HepG2 (cell line): ENCODE measurements around the gene TFAP2C. TPM values are rescaled to one million over a fixed set of nuclear protein-coding genes. Genes with fewer than 3 reads are reported as not detected.

Experiments used
- ATAC-seq: fragments of 200-7000 bp; cut with Tn5 transposase; 3 replicates; pipeline ENCODE4 v1.9.1; 2020; ENCODE audit warnings: mild to moderate bottlenecking, moderate library complexity
- BruUV-seq: library from RNA; stranded (reverse); fragments of 400-500 nt; replicated peaks from 2 replicates; lab custom pipeline; 2021; lab: Mats Ljungman, UMichigan
- CTCF ChIA-PET: fragments of 300-600 bp; formaldehyde crosslinking; extraction: SDS; loops from one replicate; lab custom pipeline; 2021; ENCODE audit warnings: low total read pairs, inconsistent platforms, low intra/inter-chr PET ratio; lab: Yijun Ruan, JAX
- POLR2A ChIA-PET: fragments of 350-600 bp; sonication (Branson Sonifier 250); formaldehyde crosslinking; loops from one replicate; lab custom pipeline; 2020; ENCODE audit warnings: antibody characterized with exemption, inconsistent platforms; lab: Yijun Ruan, JAX
- DNase-seq: peaks from one replicate; pipeline ENCODE4 v3.0.0-alpha.2; 2015; ENCODE audit warnings: low spot score
- FAIRE-seq: peaks from 3 replicates; lab custom pipeline; 2011; peaks lifted over from hg19 to GRCh38; lab: Jason Lieb, UNC
- H2AFZ ChIP-seq: one replicate; pipeline ENCODE4 v1.6.1; 2011; ENCODE audit warnings: low read length, inconsistent platforms
- H3K27ac ChIP-seq: fragments of 300-600 bp; 3 replicates; pipeline ENCODE4 v1.8.0; 2011; ENCODE audit warnings: mixed run types, mild to moderate bottlenecking, mixed read lengths, low read length, inconsistent platforms; ENCODE audit not compliant: insufficient read depth; ENCODE audit errors: extremely low read length
- H3K27me3 ChIP-seq, 2 experiments: fragments of 200-600 bp in 1 of 2; 2 replicates in 1 of 2; 3 replicates in 1 of 2; pipeline versions ENCODE4 v1.6.0 to v1.8.0; 2011; ENCODE audit warnings: low read length in 2 of 2, mild to moderate bottlenecking in 2 of 2, moderate library complexity in 2 of 2, inconsistent platforms in 1 of 2; ENCODE audit not compliant: insufficient read depth in 2 of 2, control insufficient read depth in 1 of 2
- H3K36me3 ChIP-seq, 2 experiments: fragments of 200-600 bp in 1 of 2; replicated peaks in 1 of 2; 2 replicates in 1 of 2; 3 replicates in 1 of 2; pipeline versions ENCODE4 v1.5.1 to v1.8.0; 2011; ENCODE audit warnings: low read length in 2 of 2, inconsistent platforms in 1 of 2; ENCODE audit not compliant: insufficient read depth in 2 of 2, control insufficient read depth in 1 of 2
- H3K4me1 ChIP-seq: 2 replicates; pipeline ENCODE4 v1.5.1; 2012; ENCODE audit warnings: low read length, inconsistent platforms; ENCODE audit not compliant: insufficient read depth
- H3K4me2 ChIP-seq: 2 replicates; pipeline ENCODE4 v1.6.0; 2011; ENCODE audit warnings: low read depth, low read length, inconsistent platforms
- H3K4me3 ChIP-seq, 3 experiments: fragments of 200-600 bp in 1 of 3; sonication (generic), shearing (Covaris generic) in 1 of 3; replicated peaks in 1 of 3; 2 replicates each; pipeline ENCODE4 v1.5.1; 2011 to 2016; ENCODE audit warnings: low read length in 3 of 3, inconsistent platforms in 2 of 3, low read depth in 2 of 3, mild to moderate bottlenecking in 2 of 3, control low read depth in 1 of 3, mixed read lengths in 1 of 3; ENCODE audit not compliant: insufficient read depth in 1 of 3
- H3K79me2 ChIP-seq: one replicate; pipeline ENCODE4 v1.6.1; 2011; ENCODE audit warnings: low read length, inconsistent platforms; ENCODE audit not compliant: insufficient read depth
- H3K9ac ChIP-seq: 2 replicates; pipeline ENCODE4 v1.6.0; 2011; ENCODE audit warnings: mild to moderate bottlenecking, low read depth, low read length, inconsistent platforms; ENCODE audit not compliant: insufficient read depth
- H3K9me3 ChIP-seq: 2 replicates; pipeline ENCODE4 v1.5.1; 2012; ENCODE audit warnings: mild to moderate bottlenecking, low read length
- H4K20me1 ChIP-seq: 2 replicates; pipeline ENCODE4 v1.6.0; 2011; ENCODE audit warnings: inconsistent platforms, mild to moderate bottlenecking, low read length, moderate library complexity; ENCODE audit not compliant: insufficient read depth
- GABPA ChIP-seq, 2 experiments: IDR thresholded peaks; 2 replicates each; pipeline ENCODE4 v1.6.1; 2011 to 2016; ENCODE audit warnings: low read depth in 2 of 2, low read length in 1 of 2, missing biosample characterization in 1 of 2, missing genetic modification characterization in 1 of 2
- KAT2B ChIP-seq: fragments of 150-350 bp; IDR thresholded peaks from 2 replicates; pipeline ENCODE4 v1.6.1; 2014; ENCODE audit warnings: low read depth, low read length, borderline replicate concordance
- MBNL3 ChIP-seq: fragments of 250-450 bp; sonication (Bioruptor Pico); conservative IDR thresholded peaks from 2 replicates; pipeline ENCODE4 v1.8.0; 2022; ENCODE audit warnings: mild to moderate bottlenecking, inconsistent platforms
- MIER2 ChIP-seq: IDR thresholded peaks from 2 replicates; pipeline ENCODE4 v1.6.1; 2016; ENCODE audit warnings: missing biosample characterization, missing genetic modification reagents
- NRL ChIP-seq: sonication (generic); formaldehyde crosslinking; IDR thresholded peaks from 2 replicates; pipeline ENCODE4 v1.5.0; 2020; ENCODE audit warnings: missing genetic modification reagents, mild to moderate bottlenecking, moderate library complexity, borderline replicate concordance
- PAXIP1 ChIP-seq: sonication (generic); formaldehyde crosslinking; conservative IDR thresholded peaks from 2 replicates; pipeline ENCODE4 v1.4.0; 2020; ENCODE audit warnings: mild to moderate bottlenecking, missing genetic modification reagents, moderate library complexity
- RXRB ChIP-seq: IDR thresholded peaks from 2 replicates; pipeline ENCODE4 v1.6.1; 2016; ENCODE audit warnings: borderline replicate concordance, missing genetic modification reagents, missing compliant biosample characterization
- TCF7L2 ChIP-seq: IDR thresholded peaks from 2 replicates; pipeline ENCODE4 v1.6.1; 2011; ENCODE audit warnings: mild to moderate bottlenecking, low read depth, low read length, moderate library complexity
- TRAFD1 ChIP-seq: sonication (generic); formaldehyde crosslinking; IDR thresholded peaks from 2 replicates; pipeline ENCODE4 v1.5.1; 2020; ENCODE audit warnings: missing genetic modification reagents, mild to moderate bottlenecking, borderline replicate concordance
- ZNF264 ChIP-seq: sonication (generic); formaldehyde crosslinking; IDR thresholded peaks from 2 replicates; pipeline ENCODE4 v1.4.0; 2020; ENCODE audit warnings: missing genetic modification reagents
- ZNF784 ChIP-seq: sonication (generic); formaldehyde crosslinking; IDR thresholded peaks from 2 replicates; pipeline ENCODE4 v1.5.1; 2020; ENCODE audit warnings: missing genetic modification reagents, mild to moderate bottlenecking, borderline replicate concordance
- ZSCAN12 ChIP-seq: sonication (generic); formaldehyde crosslinking; IDR thresholded peaks from 2 replicates; pipeline ENCODE4 v1.9.0; 2021; ENCODE audit warnings: mild to moderate bottlenecking, missing genetic modification reagents
- WGBS: methylation state at CpG from one replicate; pipeline ENCODE4 v1.1.6; 2017; ENCODE audit warnings: low lambda C conversion rate; 5-methylcytosine and 5-hydroxymethylcytosine counted together
- in situ Hi-C: cut with HindIII; loops from 2 replicates; pipeline ENCODE4 v1.10.0; 2017; ENCODE audit warnings: low pct_unique_long_range_greater_than_20kb; ENCODE audit not compliant: extremely low pct_ligation_motif_present
- intact Hi-C: fragments of 100-400 bp; cut with micrococcal nuclease; formaldehyde crosslinking; loops from one replicate; pipeline ENCODE4 v1.10.0; 2022; ENCODE audit not compliant: unreplicated experiment
- polyA plus RNA-seq, 8 experiments: library from polyadenylated mRNA; depleted of rRNA in 3 of 8; stranded (reverse) in 7 of 8; unstranded in 1 of 8; fragments of >200 nt; fragmentation: Illumina TruSeq in 4 of 8; extraction: Trizol in 4 of 8; gene quantifications; 2 replicates each; pipeline versions ENCODE4 v1.2.1 to v1.2.3, GENCODE V29; 2011 to 2016; ENCODE audit warnings: low read depth in 4 of 8, missing spikeins in 1 of 8, mixed read lengths in 1 of 8; ENCODE audit not compliant: insufficient read depth in 1 of 8
- total RNA-seq, 5 experiments: library from RNA; depleted of rRNA; stranded (reverse); fragments of >200 nt; fragmentation: Illumina TruSeq; extraction: Trizol; gene quantifications; 2 replicates each; pipeline ENCODE4 v1.2.3, GENCODE V29; 2016; ENCODE audit warnings: low read depth in 1 of 5
- TF ChIP-seq, protein P1 (sequence below): sonication (generic); formaldehyde crosslinking; IDR thresholded peaks from 2 replicates; pipeline ENCODE4 v1.9.0; 2021; ENCODE audit warnings: missing genetic modification reagents, borderline replicate concordance

Gene TFAP2C
- total and polyA plus RNA-seq, 2 of the 13 experiments (the other 11 are each of a cell fraction or from before 2014, with no cell fraction given), result not detected

DNA sequence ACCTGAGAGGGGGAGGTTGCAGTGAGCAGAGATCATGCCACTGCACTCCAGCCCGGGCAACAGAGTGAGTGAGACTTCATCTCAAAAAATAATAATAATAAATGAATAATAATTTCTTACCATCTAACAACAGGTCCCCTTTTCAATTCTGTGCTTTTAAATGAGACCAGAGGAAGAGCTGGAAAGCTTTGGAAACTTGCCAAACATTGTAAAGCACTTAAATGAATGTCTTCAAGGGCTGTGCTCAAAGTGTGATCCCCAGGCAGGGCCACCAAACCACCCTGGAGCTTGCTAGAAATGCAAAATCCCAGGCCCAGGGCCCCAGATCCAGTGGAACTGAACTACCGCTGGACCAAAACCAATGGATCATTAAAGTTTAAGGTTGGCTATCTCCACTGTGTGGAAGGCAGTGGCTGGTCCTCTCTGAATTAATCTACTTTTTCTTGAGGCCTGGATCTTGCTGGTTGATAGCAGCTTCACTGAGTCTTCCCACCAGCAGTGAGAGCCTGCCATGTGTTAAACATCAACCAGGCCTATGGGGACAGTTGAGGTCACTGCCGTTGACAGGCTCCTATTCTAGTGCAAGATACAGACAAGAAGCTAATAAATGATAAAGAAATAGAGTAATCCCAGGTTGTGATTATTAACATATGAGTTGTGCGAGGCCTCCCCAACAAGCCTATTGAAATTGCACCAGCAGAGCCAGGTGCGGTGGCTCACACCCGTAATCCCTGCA is 23.7 kb upstream of the TFAP2C start:
- no TSS peak for BruUV-seq
- Histone ChIP-seq H3K9ac (no peak overlapping the region), H3K36me3 (no peaks in the 10 kb centered on the region), H3K4me2 (no peak overlapping the region), H3K4me1 (0 out of 2 replicates have a peak, but pooled peaks cover 6% of the 10 kb centered on the region), H3K4me3 (no peak overlapping the region), H4K20me1 (no peaks in the 10 kb centered on the region), H3K27ac (no peak overlapping the region), H2AFZ (no peak overlapping the region), H3K9me3 (no peaks in the 10 kb centered on the region), H3K27me3 (peaks cover 0 to 3% of the 10 kb centered on the region in 2 experiments; a peak in 1 of 5 replicates), H3K79me2 (no peaks in the 10 kb centered on the region)
- in situ Hi-C loops (no loop called here), intact Hi-C loops (no loop called here)
- POLR2A ChIA-PET, result no interaction called here
- WGBS, result 42% methylated on average over 6 of the region's 6 CpGs
- CTCF ChIA-PET, result no interaction called here
- FAIRE-seq (peak; percentile 30), ATAC-seq (peak; percentile 72), DNase-seq (no peak)
- TF ChIP-seq TCF7L2 (no peak), NRL (CRISPR knock-in tag) (no peak), RXRB (0 out of 2 replicates have a peak, but pooled peaks have one; percentile 15), PAXIP1 (no peak), GABPA (IDR thresholded peaks at IDR 0.05; ENCODE audit: low read depth, low read length) (no peak), GABPA (CRISPR knock-in tag; IDR thresholded peaks at IDR 0.05; ENCODE audit: low read depth) (no peak), KAT2B (no peak), ZNF264 (CRISPR knock-in tag) (no peak), MBNL3 (CRISPR knock-in tag) (no peak), MIER2 (CRISPR knock-in tag) (no peak), TRAFD1 (no peak), ZNF784 (CRISPR knock-in tag) (no peak), ZSCAN12 (CRISPR knock-in tag) (no peak)
- TF ChIP-seq, protein P1, sequence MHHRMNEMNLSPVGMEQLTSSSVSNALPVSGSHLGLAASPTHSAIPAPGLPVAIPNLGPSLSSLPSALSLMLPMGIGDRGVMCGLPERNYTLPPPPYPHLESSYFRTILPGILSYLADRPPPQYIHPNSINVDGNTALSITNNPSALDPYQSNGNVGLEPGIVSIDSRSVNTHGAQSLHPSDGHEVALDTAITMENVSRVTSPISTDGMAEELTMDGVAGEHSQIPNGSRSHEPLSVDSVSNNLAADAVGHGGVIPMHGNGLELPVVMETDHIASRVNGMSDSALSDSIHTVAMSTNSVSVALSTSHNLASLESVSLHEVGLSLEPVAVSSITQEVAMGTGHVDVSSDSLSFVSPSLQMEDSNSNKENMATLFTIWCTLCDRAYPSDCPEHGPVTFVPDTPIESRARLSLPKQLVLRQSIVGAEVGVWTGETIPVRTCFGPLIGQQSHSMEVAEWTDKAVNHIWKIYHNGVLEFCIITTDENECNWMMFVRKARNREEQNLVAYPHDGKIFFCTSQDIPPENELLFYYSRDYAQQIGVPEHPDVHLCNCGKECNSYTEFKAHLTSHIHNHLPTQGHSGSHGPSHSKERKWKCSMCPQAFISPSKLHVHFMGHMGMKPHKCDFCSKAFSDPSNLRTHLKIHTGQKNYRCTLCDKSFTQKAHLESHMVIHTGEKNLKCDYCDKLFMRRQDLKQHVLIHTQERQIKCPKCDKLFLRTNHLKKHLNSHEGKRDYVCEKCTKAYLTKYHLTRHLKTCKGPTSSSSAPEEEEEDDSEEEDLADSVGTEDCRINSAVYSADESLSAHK (CRISPR knock-in tag), result no peak
